ENCODE results near the gene NF1.

- TF ChIP-seq ZFX (CRISPR knock-in tag; IDR thresholded peaks at IDR 0.05; ENCODE audit: low read depth): no peak
- TF ChIP-seq TCF7 (IDR thresholded peaks at IDR 0.05; ENCODE audit: low read depth): no peak
- no peak for TF ChIP-seq ZNF274 (CRISPR knock-in tag; IDR thresholded peaks at IDR 0.05)
- TF ChIP-seq ZFP36 (IDR thresholded peaks at IDR 0.05; ENCODE audit: borderline replicate concordance, low read depth, low read length, partially characterized antibody): no peak
- no peak for TF ChIP-seq POLR2AphosphoS5 (IDR thresholded peaks at IDR 0.05; ENCODE audit: low read depth, low read length)
- TF ChIP-seq NR2C2 (CRISPR knock-in tag; IDR thresholded peaks at IDR 0.05; ENCODE audit: borderline replicate concordance): no peak
These were observed 20.3 kb downstream of the NF1 start for GRCh38 chr17:31114956-31115555.
